Stimulated activated CD8-positive, alpha-beta memory T cell treated with anti-CD3 and anti-CD28 coated beads, Interleukin-2, amount 100 ng/mL, for 1 hour (primary cell): ENCODE data around the gene ARHGAP44.

Source experiments
- DNase-seq, 2 donors: peaks; one replicate each; pipeline ENCODE4 v3.0.0-alpha.2; 2020; ENCODE audit warnings: low read depth in 2 of 2

ARHGAP44 gene, protein sequence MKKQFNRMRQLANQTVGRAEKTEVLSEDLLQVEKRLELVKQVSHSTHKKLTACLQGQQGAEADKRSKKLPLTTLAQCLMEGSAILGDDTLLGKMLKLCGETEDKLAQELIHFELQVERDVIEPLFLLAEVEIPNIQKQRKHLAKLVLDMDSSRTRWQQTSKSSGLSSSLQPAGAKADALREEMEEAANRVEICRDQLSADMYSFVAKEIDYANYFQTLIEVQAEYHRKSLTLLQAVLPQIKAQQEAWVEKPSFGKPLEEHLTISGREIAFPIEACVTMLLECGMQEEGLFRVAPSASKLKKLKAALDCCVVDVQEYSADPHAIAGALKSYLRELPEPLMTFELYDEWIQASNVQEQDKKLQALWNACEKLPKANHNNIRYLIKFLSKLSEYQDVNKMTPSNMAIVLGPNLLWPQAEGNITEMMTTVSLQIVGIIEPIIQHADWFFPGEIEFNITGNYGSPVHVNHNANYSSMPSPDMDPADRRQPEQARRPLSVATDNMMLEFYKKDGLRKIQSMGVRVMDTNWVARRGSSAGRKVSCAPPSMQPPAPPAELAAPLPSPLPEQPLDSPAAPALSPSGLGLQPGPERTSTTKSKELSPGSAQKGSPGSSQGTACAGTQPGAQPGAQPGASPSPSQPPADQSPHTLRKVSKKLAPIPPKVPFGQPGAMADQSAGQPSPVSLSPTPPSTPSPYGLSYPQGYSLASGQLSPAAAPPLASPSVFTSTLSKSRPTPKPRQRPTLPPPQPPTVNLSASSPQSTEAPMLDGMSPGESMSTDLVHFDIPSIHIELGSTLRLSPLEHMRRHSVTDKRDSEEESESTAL

DNA sequence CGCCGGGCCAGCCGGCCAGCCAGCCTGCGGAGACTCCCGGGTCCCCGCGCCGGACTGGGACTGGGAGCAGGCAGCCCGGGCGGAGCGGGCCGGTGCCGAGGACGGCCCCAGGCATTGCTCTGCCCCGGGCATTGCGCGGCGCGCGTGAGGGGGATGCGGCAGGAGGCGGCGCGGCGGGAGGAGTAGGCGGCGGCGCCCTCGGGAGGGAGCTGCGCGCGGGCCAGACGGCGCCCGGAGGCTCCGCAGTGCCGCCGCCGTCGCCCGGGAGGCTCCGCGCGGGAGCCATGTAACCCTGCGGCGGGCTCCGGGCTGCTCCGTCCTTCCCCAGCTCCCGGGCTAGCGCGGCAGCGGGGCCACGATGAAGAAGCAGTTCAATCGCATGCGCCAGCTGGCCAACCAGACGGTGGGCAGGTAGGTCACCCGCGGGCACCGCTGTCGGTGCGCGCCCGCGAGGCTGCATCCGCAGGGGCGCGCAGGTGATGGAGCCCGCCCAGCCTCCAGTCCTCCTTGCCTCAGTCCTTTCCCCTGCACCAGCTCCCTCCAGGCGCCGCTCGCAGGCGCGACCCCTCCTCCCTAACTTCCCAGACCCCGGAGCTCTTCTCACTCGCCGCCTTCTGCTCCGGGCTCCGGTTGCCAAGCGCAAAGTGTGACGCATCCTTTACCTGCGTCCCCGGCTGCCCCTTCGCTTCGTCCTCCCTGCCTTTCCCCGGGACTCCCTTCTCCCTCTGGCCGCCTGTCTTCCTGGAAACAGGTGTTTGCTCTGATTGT is at the start of gene ARHGAP44:
TSS of gene ARHGAP44 (plus strand) at position 18 of the 768 bp plus-strand sequence. CDS start at position 359, 341 bp downstream.
- no peak for DNase-seq

DNA sequence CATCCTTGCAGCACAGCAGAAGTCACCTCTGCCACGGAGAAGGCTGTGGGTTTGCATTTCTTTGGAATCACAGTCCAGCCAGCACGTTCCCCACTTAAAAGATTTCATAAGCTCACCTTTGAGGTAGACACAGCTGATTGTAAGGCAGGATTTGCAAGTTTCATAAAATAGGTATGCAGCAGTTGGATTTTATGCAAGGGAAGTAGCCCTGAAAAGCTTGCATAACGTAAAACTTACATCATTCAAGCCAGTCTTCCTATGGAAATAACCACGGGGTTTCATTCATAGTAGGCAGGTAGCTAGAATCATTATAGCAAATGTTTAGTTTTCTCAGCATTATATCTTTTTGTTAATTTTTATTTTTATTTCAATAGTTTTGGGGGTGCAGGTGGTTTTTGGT is 49.8 kb upstream of the ARHGAP44 start:
- DNase-seq = no peak

DNA sequence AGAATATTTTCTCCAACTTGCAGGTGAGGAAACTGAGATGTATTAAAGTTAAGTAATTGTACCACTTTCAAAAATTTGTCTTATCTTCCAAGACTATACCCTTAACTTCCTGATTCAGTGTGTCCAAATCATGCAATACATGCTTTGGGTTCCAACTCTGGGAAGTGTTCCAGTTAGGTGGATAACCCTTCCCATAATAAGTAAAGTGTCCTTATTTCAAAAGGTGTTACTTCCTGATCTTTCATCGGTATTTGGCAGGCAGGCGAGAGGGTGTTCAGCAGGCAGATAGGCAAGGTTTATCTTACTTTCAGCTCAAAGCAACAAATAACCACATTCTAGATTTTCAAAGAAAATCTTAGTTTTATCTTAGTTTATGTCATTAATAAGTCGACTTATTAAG is 46.3 kb upstream of the ARHGAP44 start:
- no peak for DNase-seq

DNA sequence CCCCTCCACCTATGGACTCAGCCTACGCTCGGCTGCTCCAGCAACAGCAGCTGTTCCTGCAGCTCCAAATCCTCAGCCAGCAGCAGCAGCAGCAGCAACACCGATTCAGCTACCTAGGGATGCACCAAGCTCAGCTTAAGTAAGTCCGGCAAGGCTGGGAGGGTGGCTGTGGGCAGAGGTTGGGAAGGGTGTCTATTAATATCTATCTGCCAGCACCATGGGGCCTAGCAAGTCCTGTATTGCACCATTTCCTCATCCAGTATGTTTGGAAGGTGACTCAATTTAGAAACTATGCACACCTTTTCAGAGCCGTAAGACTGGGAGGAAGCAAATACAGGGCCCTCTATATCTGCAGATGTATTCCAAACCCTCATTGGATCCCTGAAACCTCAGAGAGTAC is 45.0 kb upstream of the ARHGAP44 start:
- no peak for DNase-seq

DNA sequence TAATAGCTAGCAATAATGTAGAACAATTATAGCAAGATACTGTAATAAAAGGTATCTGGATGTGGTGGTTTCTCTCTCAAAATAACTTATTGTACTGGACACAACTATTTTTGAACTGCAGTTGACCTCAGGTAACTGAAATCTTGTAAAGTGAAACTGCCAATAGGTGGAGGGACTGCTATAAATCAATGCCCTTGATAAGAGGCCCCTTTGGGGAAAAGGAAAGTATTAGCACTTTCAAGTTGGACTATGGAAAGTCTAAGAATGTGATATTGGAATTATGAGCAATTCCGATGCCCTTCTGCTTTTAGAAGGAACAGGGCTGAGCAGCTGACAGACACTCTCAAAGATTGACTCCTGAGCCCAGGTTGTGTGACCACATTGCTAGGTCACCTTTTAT is 44.5 kb upstream of the ARHGAP44 start:
- DNase-seq = no peak

DNA sequence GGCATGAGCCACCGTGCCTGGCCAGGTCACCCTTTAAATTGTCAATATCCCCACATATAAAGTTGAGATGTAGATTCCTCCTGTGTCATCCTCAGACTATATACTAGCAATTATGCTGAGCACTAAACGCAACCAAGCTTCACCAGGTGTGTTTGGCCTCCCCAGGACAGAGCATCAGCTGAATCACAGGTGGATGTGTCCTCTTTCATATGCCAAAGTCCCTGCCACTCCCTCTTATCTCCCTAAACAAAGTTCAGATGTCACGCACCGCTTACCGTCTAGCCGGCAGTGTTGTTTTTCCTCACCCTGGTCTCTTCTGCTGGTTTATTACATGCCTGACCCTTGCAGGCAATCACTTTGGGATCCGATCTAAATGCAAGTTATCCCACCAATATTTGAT is 43.8 kb upstream of the ARHGAP44 start:
- DNase-seq = no peak

DNA sequence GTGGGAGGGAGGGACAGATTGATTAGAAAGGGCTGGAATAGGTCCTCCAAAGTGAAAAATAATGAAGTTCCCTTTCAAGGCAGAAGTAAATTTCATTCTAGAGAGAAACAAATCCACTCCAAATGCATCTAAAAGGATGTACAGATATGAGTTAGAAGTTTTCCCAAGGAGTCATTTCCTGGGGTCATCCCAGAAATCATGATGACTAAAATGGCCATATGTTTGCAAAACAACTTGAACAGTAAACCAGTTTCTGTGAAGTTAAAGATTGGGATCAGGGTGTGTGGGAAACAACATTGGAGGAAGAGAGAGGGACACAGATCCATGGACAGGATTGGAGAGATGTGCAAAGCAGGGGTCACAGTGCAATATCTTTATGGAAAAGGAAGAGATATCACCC is 32.5 kb upstream of the ARHGAP44 start:
- DNase-seq = no peak

DNA sequence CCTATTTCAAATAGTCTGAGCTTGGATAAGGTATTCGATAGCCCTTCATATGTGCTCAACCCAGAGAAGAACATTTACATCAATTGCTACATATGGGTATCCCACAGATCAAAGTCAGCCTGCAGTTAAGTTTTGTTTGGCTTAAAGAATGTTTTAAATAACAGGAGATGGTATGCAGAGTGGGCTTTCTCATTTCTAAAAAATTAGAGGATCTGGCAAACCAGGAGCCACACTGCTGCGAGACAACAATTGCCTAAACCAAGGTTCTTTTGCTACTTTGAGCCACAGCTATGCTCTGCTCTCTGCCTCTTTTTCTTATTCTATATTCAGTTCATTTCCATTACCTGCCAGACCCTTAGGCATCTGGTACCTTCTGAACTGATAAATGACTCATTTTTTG is 30.2 kb upstream of the ARHGAP44 start:
- no peak for DNase-seq

DNA sequence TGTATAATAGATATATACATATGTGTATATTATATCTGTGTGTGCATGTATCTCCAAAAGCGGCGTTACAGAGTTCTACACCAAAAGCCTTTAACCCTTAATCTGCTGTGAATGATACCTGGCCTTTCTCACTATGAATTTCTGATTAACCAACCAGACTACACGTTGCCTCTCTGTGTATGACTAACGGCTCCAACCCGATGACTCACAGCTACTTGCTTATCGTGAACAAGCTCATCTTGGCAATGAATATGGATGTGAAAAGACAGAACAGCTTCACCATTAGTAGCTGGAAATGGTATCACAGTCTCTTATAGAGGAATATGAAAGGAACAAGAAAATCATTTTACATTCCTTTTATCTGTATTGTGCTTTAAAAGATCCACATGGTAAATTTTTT is 23.8 kb upstream of the ARHGAP44 start:
- no peak for DNase-seq

DNA sequence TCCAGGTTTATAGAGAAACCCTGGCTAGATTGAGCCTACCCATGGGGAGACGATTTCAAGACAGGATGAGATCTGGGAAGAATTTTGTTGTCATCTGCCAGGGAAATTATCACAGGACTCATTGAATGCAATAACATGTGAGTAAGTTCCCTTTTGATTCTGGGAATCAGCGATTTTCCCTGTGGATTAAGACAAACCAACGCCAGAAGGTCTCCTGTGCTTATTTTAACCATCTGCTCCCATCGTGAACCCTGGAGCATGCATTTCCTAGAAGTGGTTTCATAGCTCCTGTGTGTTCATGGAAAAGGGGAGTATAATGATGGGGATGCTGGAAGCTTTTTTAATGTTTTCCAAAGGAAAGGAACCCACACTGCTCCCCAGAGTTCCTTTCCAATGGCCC is 21.0 kb upstream of the ARHGAP44 start:
- DNase-seq = no peak

DNA sequence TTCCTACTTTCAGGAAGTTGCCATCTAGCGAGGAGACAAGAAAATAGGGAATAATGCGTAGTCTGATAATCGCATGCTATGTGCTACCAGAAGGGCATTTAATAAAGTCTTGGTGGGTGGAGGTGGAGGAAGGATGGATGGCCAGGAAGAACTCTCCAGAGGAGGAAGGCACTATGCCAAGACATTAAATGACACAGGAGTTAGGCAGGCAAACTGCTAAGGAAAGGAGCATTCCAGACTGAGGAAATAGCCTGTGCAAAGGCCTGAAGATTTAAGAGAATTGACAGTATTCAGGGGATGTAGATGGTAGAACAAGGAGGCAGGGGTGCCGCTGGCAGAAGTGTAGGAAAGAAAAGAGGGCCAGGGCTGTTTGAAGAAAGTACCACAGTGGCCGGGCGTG is 19.3 kb upstream of the ARHGAP44 start:
- no peak for DNase-seq

DNA sequence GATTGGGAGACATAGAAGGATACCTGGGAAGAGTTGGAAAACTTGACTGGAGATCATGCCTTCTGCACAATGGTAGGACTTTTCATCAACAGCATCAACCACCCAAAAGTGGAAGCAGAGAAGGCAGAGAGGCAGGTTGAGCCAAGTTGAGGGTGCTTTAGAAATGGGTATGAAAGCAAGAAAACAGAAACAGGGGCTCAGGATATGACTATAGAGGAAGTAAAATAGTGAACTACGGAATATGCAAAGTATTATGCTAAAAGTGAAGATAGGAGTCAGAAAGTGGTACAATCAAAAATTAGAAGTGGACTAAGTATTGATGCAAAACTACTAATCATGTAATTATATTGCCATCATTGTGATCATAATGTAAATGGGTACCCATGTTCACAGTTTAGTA is 16.1 kb upstream of the ARHGAP44 start:
- DNase-seq = no peak

DNA sequence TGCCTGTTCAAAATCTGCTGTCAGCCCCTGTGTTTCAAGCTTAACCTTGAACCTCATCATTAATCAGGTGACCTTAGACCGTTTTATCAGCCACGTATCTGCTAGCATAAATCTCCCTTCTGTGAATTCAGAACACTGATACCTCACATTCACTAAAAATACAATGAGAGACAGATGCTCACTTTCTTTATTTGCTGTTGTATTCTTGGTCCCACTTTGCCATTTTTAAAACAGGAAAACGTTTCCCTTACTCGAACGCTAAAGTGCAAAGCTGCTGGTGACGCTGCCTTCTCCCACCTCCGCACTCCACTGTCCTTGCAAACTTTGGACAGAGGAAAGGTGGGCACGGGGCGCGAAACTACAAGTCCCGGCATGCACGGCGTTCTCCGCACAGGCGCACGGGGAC is 220 bp upstream of the ARHGAP44 start:
- DNase-seq = no peak

DNA sequence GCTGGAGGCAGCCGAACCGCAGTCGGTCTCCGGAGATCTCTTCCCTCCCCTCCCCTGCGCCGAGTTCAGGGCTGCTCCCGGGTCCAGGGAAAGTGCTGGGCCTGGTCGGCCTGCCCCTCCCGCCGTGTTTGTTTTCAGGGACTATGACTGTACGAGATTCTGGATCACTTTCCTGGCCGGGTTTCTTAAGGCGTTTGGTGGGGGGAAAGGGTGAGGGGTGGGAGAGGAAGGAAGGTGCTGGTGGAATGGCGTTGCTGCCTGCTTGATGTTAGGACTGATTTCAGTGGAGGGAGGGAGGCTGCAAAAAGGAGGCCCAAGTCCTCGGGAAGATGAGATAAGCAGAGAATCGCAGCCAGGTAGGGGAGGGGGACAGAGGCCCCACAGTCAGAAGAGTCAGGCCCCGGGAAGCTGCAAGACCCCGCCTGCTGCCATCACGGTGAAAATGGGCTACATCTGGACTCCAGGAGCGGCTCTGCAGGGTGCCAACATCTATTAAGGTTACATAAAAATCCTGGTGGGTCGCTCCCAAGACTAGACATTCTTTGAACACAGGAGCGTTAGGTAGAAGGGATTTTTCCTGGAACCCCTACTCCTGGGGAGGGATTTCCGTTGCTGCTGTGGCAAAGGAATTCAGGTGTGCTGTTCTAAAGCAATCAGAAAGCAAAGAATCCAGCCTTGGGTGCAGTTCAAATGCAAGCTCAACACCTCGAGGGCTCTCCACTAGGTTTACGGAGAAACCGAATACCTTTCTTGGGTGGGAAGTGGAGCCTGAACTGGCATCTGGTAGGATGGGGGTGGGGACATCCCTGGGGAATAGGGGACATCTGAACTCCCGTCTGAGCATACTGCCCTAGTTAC is 1.2 kb downstream of the ARHGAP44 start:
- no peak for DNase-seq

DNA sequence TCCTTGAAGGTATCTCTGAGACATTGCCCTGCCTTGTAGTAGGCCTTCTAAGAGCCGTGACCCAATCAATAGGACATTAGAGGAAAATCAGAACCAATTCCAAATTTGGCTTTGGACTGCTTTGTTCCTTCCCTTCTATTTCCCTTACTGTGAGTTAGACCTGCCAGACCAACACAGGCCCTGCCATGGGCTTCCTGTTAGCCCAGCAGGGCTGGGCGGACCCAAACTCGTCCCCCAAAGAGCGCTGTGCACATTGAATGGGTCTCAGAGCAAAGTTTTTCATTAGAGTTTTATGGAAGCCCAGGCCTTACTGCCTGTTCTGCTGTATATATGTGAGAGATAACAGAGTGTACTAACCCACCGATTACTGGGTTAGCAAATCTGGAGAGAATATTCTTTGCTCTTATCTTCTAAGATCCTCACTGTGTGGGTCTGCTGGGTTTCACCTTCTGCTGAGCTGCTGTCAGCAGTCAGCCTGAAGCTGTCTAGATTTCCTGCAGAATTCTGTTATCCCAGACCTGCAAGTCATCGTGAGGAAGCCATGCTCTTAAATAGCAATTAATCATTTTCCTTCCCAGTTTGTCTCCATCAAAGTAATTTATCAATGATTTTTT is 5.7 kb downstream of the ARHGAP44 start:
- no peak for DNase-seq

DNA sequence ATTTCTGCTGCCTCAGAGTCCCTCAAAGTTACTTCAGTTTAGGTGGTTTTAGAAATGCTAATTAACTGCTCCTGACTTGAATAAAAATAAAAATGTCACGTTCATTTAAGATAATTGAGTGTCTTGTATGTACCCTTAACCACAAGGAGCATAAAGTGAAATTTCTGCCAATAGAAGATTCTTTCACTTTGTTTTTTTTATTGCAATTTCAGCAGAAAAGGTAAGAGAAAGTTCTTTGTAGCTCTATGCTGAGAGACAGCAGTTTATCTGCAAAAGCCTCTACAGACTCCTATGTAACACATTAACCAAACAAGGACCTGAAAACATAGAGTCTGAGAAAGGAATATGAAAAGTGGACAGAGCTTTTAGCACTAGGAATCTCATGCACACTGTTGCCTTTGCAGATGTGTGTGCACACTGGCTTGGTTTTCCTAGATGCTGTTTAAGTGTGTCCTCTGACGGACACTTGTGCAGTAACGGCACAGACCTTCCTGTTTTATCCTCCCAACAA is 11.6 kb downstream of the ARHGAP44 start:
- no peak for DNase-seq

DNA sequence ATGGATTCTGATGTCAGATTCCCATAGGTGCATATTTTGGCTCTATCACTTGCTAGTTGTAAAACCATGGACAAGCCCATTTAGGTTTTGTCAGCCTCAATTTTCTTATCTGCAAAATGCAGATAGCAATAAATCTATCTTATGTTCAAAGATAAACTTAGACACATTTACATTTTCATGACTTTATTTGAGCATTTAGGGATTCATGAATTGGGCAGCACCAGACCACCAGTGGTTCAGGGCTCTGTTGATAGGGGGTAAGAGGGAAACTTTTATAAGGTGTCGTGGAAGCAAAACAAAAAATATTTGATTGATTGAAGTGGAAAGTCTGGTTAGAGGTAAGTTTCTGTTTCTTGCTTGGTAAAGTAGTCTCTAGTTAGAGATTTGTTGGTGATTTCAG is 17.3 kb downstream of the ARHGAP44 start:
- DNase-seq = no peak

DNA sequence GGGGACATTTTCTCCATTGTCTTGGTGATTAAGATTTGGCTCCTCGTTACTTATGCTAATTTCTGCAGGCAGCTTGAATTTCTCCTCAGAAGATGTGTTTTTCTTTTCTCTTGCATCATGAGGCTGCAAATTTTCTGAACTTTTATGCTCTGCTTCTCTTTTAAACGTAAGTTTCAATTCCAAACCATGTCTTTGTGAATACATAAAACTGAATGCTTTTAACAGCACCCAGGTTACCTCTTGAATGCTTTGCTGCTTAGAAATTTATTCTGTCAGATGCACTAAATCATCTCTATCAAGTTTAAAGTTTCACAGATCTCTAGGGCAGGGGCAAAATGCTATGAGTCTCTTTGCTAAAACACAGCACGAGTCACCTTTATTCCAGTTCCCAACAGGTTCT is 19.4 kb downstream of the ARHGAP44 start:
- DNase-seq = no peak

DNA sequence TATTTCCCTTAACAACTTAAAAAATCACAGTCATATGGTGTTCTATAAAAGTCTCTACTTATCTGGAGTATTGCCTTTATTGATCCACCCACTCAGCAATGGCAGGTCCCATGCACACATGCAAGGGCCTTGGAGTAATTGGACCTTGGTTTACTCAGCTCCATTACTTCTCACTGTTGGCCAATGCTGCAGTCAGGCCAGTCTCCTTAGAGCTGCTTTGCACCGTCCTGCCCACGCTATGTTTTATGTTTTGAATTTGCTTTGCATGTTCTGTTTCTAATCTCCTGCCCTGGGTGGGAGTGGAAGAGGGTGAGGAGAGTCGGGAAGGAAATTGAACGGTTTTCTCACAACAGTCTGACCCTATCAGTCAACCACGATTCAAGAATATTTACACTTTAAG is 23.6 kb downstream of the ARHGAP44 start:
- DNase-seq = no peak

DNA sequence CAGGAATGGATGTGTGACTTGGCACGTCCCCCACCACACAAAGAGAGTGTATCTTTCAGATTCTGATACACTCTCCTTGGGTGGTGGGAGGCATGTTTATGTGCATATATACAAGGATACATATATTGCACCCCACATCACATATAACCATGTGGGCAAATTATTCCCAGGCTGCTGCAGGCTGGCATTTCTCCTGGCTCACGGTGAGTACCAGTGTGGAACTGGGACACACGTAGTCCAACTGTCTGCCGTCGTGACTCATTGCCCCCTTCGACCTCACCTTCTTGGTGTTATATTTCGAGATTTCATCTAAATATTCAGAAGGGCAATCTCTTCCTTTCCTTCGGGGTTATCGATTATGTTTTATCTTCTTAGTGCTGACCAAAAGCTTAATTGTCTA is 24.4 kb downstream of the ARHGAP44 start:
- no peak for DNase-seq

DNA sequence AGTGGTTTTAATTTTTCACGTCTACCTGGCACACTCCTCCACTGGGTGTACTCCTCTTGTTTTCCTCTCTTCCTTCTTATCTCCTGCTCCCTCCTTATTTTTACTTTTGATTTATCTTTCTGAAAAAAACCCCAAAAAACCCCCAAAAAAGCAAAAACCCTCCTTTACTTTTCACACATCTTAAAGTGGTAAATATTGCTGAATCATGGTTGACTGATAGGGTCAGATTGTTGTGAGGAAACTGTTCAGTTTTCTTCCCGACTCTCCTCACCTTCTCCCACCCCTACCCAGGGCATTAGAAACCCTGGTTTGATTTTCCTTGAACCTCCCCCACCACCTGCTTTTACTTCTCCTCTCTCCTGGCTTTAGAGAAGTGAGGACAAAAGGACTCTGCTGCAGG is 25.4 kb downstream of the ARHGAP44 start:
- no peak for DNase-seq
